Activated T-cell treated with anti-CD3 and anti-CD28 coated beads, Interleukin-2, amount 50 U/mL, for 24 hours (primary cell): Measurements from ENCODE around the gene CRYGS.
"Not testable (repeated sequence)": the region's sequence is repeated elsewhere in the genome, so short reads cannot be mapped to it uniquely, and the experiment has no call there.

ENCODE experiments used
- DNase-seq: peaks from one replicate; pipeline ENCODE4 v3.0.0-alpha.2; 2020
- H3K27ac Mint-ChIP-seq: 2 replicates; pipeline ENCODE4 v1.8.0; 2020; ENCODE audit warnings: mild to moderate bottlenecking, mixed read lengths
- H3K27me3 Mint-ChIP-seq: 2 replicates; pipeline ENCODE4 v1.8.0; 2020; ENCODE audit warnings: mixed read lengths
- H3K36me3 Mint-ChIP-seq: 2 replicates; pipeline ENCODE4 v1.8.0; 2020; ENCODE audit warnings: low read depth, mixed read lengths
- H3K4me1 Mint-ChIP-seq: 2 replicates; pipeline ENCODE4 v1.8.0; 2020; ENCODE audit warnings: low read depth, mixed read lengths
- H3K4me3 Mint-ChIP-seq: 2 replicates; pipeline ENCODE4 v1.8.0; 2020; ENCODE audit warnings: mild to moderate bottlenecking, moderate library complexity, mixed read lengths
- H3K9me3 Mint-ChIP-seq: 2 replicates; pipeline ENCODE4 v1.8.0; 2020; ENCODE audit warnings: mixed read lengths

Gene CRYGS

DNA sequence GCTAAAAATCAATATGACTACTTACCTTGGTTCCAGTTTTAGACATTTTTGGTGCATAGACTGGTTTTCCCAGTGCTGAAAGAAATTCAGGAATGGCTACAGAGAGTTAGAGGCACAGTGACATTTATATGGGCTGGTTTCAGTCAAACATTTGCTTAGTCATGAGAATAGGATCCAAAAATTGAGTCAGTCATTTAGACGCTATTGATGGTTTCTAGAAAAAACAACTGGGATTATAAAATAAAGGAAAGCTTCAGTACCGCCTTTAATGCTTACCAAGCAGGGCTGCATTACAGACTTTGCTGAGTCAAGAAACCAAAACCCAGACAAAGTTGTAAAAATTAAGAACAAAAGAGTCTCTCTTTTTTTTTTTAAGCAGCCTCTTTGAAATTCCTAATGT, at the start of gene CRYGS:
Gene CRYGS, minus strand, starts transcription at position 100 of the 400 bp plus-strand sequence. Its CDS starts 54 bp downstream, at position 46.
- Mint-ChIP-seq H3K4me3 (no peak within 1 kb of the TSS), H3K4me1 (peaks cover 24% of the 10 kb centered on the region), H3K36me3 (peaks cover 52% of the 10 kb centered on the region), H3K27ac (no peak within 1 kb of the TSS), H3K27me3 (no peaks in the 10 kb centered on the region), H3K9me3 (no peaks in the 10 kb centered on the region)
- DNase-seq, result no peak

DNA sequence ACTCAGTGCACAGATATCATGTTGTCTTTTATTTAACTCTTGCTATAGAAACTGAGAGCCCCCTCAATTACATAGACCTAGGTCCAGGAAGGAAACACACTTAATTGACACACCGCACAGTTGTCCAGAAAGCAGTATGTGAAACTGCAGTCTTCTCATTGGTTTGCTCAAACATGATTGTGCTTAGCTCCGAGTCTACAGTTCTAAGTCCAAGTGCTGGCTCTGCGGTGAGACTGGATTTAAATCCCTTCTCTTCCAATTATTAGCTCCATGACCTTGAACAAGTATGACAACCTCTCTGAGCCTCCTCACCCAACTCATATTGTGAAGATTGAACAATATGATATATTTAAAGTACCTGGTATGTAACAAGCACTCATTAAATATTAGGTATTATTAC, 49.7 kb upstream of the CRYGS start:
- DNase-seq, result no peak
- no peaks in the 10 kb centered on the region for H3K36me3 Mint-ChIP-seq
- H3K4me3 Mint-ChIP-seq, result no peak overlapping the region
- no peaks in the 10 kb centered on the region for H3K9me3 Mint-ChIP-seq
- no peak overlapping the region for H3K27ac Mint-ChIP-seq
- H3K4me1 Mint-ChIP-seq, result peaks cover 16% of the 10 kb centered on the region
- H3K27me3 Mint-ChIP-seq, result peaks cover 3% of the 10 kb centered on the region

DNA sequence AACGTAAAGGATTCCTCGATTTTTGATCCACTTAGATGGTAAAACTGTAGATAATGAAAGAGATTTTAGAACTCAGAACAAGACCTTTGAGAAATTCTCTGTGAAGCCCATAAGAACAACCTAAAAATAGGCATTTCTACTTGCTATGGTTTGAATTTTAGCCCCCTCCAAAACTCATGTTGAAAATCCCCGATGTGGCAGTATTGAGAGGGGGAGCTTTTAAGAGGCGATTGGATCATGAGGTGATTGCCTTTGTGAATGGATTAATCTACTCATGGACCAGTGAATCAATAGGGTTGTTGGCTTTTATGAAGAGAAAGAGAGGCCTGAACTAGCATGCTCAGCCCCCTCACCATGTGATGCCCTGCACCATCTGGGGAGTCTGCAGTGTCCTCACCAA, 48.5 kb upstream of the CRYGS start:
- no peak for DNase-seq
- H3K36me3 Mint-ChIP-seq, result peaks cover 3% of the 10 kb centered on the region
- H3K9me3 Mint-ChIP-seq, result no peaks in the 10 kb centered on the region
- H3K4me1 Mint-ChIP-seq, result peaks cover 23% of the 10 kb centered on the region
- H3K4me3 Mint-ChIP-seq, result no peak overlapping the region
- no peak overlapping the region for H3K27ac Mint-ChIP-seq
- H3K27me3 Mint-ChIP-seq, result no peaks in the 10 kb centered on the region

DNA sequence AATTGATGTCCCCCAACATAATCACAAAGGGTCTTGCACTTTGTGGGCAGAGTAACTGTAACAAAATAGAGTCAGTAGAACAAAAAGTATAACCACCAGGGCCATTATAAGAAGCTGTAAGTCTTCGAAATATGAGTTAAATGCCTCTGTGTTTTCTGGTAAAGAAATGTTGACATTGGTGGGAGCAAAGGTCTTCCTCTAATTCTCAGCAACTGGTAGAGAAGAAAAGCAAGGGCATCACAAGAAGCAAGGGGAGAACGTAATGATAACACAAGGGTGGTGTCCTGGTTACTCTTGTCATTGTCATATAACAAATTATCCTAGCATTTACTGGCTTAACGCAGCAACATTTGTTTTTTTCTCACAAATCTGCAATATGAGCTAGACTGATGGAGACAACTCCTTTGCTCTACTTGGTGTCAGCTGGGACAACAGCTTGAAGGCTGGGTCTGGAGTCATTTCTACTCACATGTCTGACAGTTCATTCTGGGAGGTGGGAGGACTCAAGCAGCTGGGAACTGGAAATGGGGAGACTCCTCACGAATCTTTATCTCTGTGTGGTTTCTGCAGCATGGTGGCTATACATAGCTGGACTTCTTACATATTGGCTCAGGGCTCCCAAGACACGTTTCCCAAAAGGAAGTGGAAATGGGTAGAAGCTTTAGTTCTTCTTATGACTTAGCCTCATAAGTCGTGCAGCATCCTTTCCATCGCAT, 46.6 kb upstream of the CRYGS start:
- no peak overlapping the region for H3K4me3 Mint-ChIP-seq
- no peak for DNase-seq
- H3K4me1 Mint-ChIP-seq, result peaks cover 23% of the 10 kb centered on the region
- peaks cover 11% of the 10 kb centered on the region for H3K36me3 Mint-ChIP-seq
- H3K27ac Mint-ChIP-seq, result no peak overlapping the region
- no peaks in the 10 kb centered on the region for H3K9me3 Mint-ChIP-seq
- H3K27me3 Mint-ChIP-seq, result no peaks in the 10 kb centered on the region

DNA sequence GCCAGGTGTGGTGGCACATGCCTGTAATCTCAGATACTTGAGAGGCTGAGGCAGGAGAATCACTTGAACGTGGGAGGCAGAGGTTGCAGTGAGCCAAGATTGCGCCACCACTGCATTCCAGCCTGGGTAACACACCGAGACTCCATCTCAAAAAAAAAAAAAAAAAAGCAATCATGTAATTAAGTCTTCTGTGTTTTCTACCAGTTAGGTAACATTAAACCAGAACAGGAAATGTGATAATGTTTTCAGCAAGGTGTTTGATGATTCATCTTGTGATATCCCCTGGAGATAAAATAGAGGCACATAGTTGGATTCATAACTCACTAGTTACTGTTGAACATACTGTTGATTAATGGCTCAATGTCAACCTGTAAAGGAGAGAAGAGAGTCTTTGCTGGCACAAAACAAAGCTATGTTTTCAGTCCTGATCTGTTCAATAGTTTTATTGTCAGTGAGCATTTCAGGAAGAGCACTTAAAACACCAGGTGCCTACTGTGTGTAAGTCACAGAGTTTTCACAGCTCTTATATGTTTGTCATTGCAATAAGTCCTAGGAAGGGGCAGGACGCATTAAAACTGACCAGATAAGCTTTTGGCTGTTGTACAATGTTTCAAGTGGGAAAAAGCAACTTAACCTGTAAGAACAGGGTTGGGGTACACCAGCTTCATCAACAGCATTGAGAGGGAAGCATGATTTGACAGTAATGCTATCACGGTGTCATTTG, 45.8 kb upstream of the CRYGS start:
- no peaks in the 10 kb centered on the region for H3K27me3 Mint-ChIP-seq
- H3K4me1 Mint-ChIP-seq, result peaks cover 23% of the 10 kb centered on the region
- H3K36me3 Mint-ChIP-seq, result peaks cover 18% of the 10 kb centered on the region
- H3K4me3 Mint-ChIP-seq, result no peak overlapping the region
- peak overlapping the region; percentile 9 for H3K27ac Mint-ChIP-seq
- no peak for DNase-seq
- H3K9me3 Mint-ChIP-seq, result no peaks in the 10 kb centered on the region

DNA sequence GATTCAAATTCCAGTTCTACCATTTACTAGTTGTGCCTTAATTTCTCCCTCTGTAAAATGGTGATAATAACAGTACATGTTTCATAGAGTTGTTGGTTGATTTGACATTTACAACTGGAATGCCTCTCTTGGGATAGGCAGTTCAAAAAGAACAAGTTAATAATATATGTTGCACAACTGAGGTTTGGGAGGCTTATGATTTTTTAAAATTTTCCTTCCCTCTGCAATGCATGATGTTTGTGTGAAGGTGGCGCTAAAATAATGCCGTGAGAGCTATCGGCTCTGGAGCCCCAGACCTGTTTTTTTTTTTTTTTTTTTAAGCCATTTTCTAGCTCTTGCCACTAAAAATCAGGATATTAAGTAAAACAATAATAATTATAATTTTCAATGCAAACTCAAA, 44.9 kb upstream of the CRYGS start:
- no peaks in the 10 kb centered on the region for H3K9me3 Mint-ChIP-seq
- H3K27me3 Mint-ChIP-seq, result no peaks in the 10 kb centered on the region
- H3K36me3 Mint-ChIP-seq, result peaks cover 26% of the 10 kb centered on the region
- H3K27ac Mint-ChIP-seq, result no peak overlapping the region
- H3K4me3 Mint-ChIP-seq, result no peak overlapping the region
- H3K4me1 Mint-ChIP-seq, result peaks cover 23% of the 10 kb centered on the region
- DNase-seq, result no peak

DNA sequence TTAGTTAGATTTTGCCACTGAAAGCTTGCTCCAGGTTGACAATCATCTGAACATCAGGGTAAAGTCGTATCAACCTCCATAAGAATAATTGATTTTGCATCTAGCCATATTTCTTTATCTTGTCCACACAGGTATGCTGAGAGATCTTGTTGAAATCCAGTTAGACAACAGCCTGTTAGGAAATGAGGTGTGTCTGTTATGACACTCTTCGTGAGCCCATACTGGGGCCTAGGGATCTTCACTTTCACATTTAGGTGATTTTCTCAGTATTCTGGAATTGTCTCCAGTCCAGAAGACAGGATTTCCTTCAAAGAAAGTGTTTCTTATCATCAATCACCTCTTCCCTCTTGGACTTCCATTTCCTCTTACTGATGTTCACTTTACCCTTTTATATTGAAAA, 44.5 kb upstream of the CRYGS start:
- Mint-ChIP-seq H3K27me3 (no peaks in the 10 kb centered on the region), H3K4me1 (peaks cover 23% of the 10 kb centered on the region), H3K27ac (no peak overlapping the region), H3K4me3 (no peak overlapping the region), H3K9me3 (no peaks in the 10 kb centered on the region), H3K36me3 (peaks cover 31% of the 10 kb centered on the region)
- no peak for DNase-seq

DNA sequence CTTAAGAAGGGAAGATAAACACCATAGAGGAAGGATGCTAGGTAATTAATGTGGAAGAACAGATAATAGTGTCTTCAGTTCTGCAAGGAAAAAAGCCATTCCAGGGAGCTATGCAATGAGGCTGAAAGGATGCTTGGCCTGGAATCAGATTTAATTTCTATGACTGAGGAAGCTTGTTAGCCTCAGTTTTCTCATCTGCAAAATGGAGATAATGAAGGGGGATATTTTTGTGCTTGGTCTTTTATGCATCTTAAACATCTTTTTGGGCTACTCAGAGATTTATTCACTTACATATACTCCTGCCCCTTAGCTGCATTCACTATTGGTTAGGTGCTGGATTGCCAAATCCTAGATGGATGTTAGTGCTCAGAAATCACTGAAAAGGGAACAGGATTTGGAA, 43.0 kb upstream of the CRYGS start:
- Mint-ChIP-seq H3K4me3 (no peak overlapping the region), H3K27me3 (no peaks in the 10 kb centered on the region), H3K4me1 (peaks cover 23% of the 10 kb centered on the region), H3K9me3 (no peaks in the 10 kb centered on the region), H3K36me3 (peaks cover 45% of the 10 kb centered on the region), H3K27ac (no peak overlapping the region)
- DNase-seq, result no peak

DNA sequence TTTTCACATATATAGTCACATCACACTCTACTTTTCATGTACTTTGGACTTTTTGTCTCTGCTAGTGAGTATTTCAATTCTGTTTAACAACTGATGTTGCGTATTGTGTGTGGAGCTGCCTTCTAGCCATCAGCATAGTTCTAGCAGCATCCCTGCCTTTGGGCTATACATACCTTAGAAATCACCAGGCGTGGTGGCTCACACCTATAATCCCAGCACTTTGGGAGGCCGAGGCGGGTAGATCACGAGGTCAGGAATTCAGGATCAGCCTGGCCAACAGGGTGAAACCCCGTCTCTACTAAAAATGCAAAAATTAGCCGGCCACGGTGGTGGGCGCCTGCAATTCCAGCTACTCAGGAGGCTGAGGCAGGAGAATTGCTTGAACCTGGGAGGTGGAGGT, 42.1 kb upstream of the CRYGS start:
- peaks cover 54% of the 10 kb centered on the region for H3K36me3 Mint-ChIP-seq
- H3K4me3 Mint-ChIP-seq, result not testable (repeated sequence)

DNA sequence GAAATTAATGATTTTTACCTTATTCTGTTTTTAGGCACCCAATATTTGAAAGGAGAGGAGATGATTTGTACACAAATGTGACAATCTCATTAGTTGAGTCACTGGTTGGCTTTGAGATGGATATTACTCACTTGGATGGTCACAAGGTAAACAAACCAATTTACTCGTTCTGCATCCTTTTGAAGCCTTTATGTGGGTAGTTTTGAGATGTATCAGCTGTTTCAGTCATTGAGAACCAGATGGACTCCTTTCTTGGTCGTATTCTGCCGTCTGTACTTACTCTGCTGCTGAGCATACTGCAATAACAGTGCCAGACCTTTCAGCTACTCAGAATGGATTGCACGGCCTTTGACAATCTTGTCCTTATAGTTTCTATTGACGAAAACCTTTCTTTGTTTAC, 39.7 kb upstream of the CRYGS start:
- no peak for DNase-seq
- H3K4me1 Mint-ChIP-seq, result peaks cover 7% of the 10 kb centered on the region
- H3K27me3 Mint-ChIP-seq, result no peaks in the 10 kb centered on the region
- no peak overlapping the region for H3K4me3 Mint-ChIP-seq
- H3K36me3 Mint-ChIP-seq, result peaks cover 77% of the 10 kb centered on the region
- no peaks in the 10 kb centered on the region for H3K9me3 Mint-ChIP-seq
- no peak overlapping the region for H3K27ac Mint-ChIP-seq

More for the DNA sequence above, 42.1 kb upstream of the CRYGS start:
- not testable (repeated sequence) for H3K27ac Mint-ChIP-seq, H3K27me3 Mint-ChIP-seq, H3K9me3 Mint-ChIP-seq, DNase-seq
- peaks cover 23% of the 10 kb centered on the region for H3K4me1 Mint-ChIP-seq

DNA sequence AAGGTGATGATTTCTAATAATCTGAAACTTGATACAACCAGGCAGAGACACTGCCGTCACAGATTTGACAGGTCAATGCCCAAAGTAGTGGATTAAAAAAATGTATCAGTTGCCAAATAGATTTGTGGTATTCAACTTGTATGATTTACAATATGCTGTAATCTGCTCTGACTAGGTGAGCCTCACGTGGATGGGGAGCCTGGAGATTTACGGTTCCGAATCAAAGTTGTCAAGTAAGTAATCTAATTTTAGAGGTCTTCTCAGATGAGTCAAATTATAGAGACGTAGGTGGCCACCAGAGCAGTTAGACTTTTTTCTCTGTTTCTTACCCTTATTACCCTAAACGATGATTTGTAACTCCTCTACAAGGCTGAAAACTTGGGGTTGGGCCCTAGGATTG, 38.4 kb upstream of the CRYGS start:
- peaks cover 4% of the 10 kb centered on the region for H3K4me1 Mint-ChIP-seq
- no peak for DNase-seq
- H3K27ac Mint-ChIP-seq, result no peak overlapping the region
- no peak overlapping the region for H3K4me3 Mint-ChIP-seq
- H3K9me3 Mint-ChIP-seq, result no peaks in the 10 kb centered on the region
- H3K36me3 Mint-ChIP-seq, result peaks cover 86% of the 10 kb centered on the region
- H3K27me3 Mint-ChIP-seq, result no peaks in the 10 kb centered on the region

DNA sequence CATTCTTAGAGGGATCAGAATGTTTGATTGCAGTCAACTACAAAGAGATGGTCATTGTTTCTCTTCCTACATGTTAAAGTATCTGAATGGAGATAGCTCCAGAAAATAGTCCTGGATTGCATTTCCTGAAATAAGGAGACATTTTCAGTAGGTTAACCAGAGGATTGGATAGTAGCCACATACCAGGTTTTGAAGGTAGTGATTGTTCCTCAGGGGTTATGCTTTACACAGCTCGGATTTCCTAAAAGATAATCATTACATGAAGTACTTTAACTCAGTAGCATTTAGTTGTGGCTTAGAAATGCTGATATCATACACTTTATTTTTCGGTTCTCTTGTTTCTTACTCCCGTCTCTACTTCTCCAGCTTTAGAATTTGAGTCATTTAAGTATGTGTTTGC, 36.6 kb upstream of the CRYGS start:
- peaks cover 96% of the 10 kb centered on the region for H3K36me3 Mint-ChIP-seq
- no peak overlapping the region for H3K4me3 Mint-ChIP-seq
- H3K27ac Mint-ChIP-seq, result no peak overlapping the region
- peaks cover 13% of the 10 kb centered on the region for H3K4me1 Mint-ChIP-seq
- H3K27me3 Mint-ChIP-seq, result no peaks in the 10 kb centered on the region
- DNase-seq, result no peak
- H3K9me3 Mint-ChIP-seq, result no peaks in the 10 kb centered on the region

DNA sequence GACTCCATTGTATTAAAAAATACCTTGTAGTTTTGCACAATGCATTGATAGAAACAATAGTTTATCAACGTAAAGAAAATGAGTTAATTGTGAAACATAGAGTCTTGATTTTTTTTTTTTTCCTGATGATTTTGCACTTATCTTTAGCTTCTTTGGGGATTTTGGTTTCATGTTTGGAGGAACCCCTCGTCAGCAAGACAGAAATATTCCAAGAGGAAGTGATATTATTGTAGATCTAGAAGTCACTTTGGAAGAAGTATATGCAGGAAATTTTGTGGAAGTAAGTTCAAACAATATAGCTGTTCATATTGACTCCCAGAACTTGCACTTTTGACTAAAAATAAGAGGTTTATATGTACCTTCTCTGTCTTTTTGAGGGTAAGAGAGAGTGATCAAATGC, 33.3 kb upstream of the CRYGS start:
- H3K36me3 Mint-ChIP-seq, result peaks cover 97% of the 10 kb centered on the region

DNA sequence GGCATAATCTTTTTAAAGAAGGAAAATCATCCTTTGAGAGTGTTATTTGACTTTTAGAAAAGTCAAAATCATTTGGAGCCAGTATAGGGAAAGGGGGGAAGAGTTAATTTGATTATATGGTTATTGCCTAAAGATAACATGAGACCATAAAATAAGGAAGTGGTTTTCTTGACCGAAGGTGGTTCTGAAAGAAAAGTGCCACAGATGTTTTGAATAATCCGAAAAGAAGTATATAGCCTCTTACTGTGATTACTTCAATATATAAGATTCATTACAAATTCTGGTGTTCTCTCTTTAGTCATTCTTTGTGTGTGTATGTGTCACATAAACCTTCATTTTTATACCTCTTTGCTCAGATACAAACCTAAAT, 27.4 kb upstream of the CRYGS start:
- H3K4me3 Mint-ChIP-seq, result peak overlapping the region; percentile 94
- H3K4me1 Mint-ChIP-seq, result peaks cover 53% of the 10 kb centered on the region
- no peak for DNase-seq
- H3K27me3 Mint-ChIP-seq, result no peaks in the 10 kb centered on the region
- H3K27ac Mint-ChIP-seq, result peak overlapping the region; percentile 98
- H3K9me3 Mint-ChIP-seq, result no peaks in the 10 kb centered on the region
- peaks cover 76% of the 10 kb centered on the region for H3K36me3 Mint-ChIP-seq

More for the DNA sequence above, 33.3 kb upstream of the CRYGS start:
- no peak overlapping the region for H3K27ac Mint-ChIP-seq
- peaks cover 34% of the 10 kb centered on the region for H3K4me1 Mint-ChIP-seq
- no peaks in the 10 kb centered on the region for H3K27me3 Mint-ChIP-seq
- no peak overlapping the region for H3K4me3 Mint-ChIP-seq
- no peak for DNase-seq
- H3K9me3 Mint-ChIP-seq, result no peaks in the 10 kb centered on the region

DNA sequence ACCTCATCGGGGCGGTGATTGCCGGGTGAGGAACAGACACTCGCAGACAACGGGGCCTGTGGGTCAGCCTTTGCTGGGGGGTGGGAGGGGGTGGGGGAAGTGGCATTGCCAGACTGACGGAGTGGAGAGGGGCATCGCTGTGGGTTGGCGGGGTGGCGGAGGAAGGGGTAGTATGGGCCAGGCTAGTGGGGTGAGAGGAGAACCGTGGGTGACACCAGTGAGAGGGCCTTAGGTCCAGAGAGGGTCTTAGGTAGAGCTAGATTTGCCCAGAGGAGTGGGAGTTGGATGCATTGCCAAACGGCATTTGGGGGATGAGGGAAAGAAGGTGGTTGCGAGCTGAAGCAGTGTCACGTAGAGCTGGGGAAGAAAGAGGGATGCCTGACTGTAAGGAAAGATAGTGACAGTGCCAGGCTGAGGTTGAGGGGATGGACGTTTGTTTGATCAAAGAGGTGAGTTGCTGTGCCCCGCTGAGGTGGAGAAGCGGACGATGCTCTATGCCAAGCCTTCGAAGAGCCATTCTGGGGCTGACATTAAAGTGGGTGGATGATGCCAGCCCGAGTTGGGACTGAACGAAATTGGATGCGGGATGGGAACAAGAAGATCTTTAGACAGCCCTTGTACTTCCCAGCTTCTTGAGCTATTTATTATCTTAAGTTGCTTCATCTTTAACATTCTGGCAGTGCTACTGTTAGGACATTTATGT, 26.9 kb upstream of the CRYGS start:
- Mint-ChIP-seq H3K36me3 (peaks cover 75% of the 10 kb centered on the region), H3K4me3 (peak overlapping the region; percentile 94), H3K27me3 (no peaks in the 10 kb centered on the region), H3K4me1 (peaks cover 54% of the 10 kb centered on the region), H3K27ac (peak overlapping the region; percentile 98), H3K9me3 (no peaks in the 10 kb centered on the region)
- no peak for DNase-seq
